GM12874 (cell line): ENCODE measurements around the gene TRMT11.

Source experiments
- CTCF ChIP-seq: IDR thresholded peaks from 2 replicates; pipeline ENCODE4 v1.5.1; 2011; ENCODE audit warnings: low read depth, mild to moderate bottlenecking, control low read depth, low read length, moderate library complexity; ENCODE audit not compliant: insufficient read depth

TRMT11 gene

GRCh38 chr6:126041516-126041915 is 55.2 kb downstream of the TRMT11 start:
- no peak for TF ChIP-seq CTCF

- TF ChIP-seq CTCF, result no peak
These were observed 55.7 kb downstream of the TRMT11 start for GRCh38 chr6:126042001-126042419.

- no peak for TF ChIP-seq CTCF
These were observed 61.3 kb downstream of the TRMT11 start for GRCh38 chr6:126047648-126048047.

DNA sequence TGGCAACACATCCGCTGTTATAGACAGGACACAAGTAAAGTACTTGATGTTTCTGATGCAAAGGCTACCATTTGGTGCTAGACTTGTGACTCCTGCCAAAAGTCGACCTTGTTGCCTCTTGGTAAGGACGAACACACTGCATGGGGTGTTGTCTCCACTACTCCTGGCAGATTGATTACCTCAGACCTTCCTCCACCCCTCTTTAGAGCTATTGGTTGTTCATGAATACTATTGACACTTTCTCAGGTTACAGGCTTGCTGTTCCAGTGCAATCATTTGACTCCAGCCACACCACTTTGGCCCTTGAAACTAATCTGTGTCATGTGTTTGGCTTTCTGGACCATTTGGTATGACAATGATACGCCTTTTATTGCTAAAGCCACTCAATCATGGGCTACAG is 62.3 kb downstream of the TRMT11 start:
- no peak for TF ChIP-seq CTCF

GRCh38 chr6:126050795-126051194 is 64.5 kb downstream of the TRMT11 start:
- TF ChIP-seq CTCF, result no peak

- no peak for TF ChIP-seq CTCF
These were observed 65.5 kb downstream of the TRMT11 start for GRCh38 chr6:126051791-126052190.

GRCh38 chr6:126052485-126052884 is 66.1 kb downstream of the TRMT11 start:
- TF ChIP-seq CTCF, result no peak

GRCh38 chr6:126054258-126054702 is 67.9 kb downstream of the TRMT11 start:
- TF ChIP-seq CTCF, result no peak
